A673 (cell line): Measurements from ENCODE around the gene NRXN3. TPM values are rescaled to one million over a fixed set of nuclear protein-coding genes. Genes with fewer than 3 reads are reported as not detected.

Experiments
- BruUV-seq: library from RNA; stranded (reverse); fragments of 400-500 nt; replicated peaks from 2 replicates; lab custom pipeline; 2021; lab: Mats Ljungman, UMichigan
- CTCF ChIA-PET: fragments of 300-600 bp; sonication (Branson Sonifier 250); formaldehyde crosslinking; loops from one replicate; lab custom pipeline; 2022; ENCODE audit warnings: antibody characterized with exemption; lab: Charles Lee
- POLR2A ChIA-PET: fragments of 300-600 bp; sonication (Branson Sonifier 250); formaldehyde crosslinking; loops from one replicate; lab custom pipeline; 2022; ENCODE audit warnings: antibody characterized with exemption; ENCODE audit not compliant: low non-redundant PET; lab: Charles Lee
- DNase-seq: peaks from one replicate; pipeline ENCODE4 v3.0.0-alpha.2; 2015; ENCODE audit warnings: low spot score
- H3K27ac ChIP-seq: fragments of 200-600 bp; sonication (generic); 2 replicates; pipeline ENCODE4 v1.5.1; 2016; ENCODE audit warnings: mixed run types, low read depth, mild to moderate bottlenecking, mixed read lengths, antibody characterized with exemption, low read length; ENCODE audit not compliant: poor library complexity, severe bottlenecking
- H3K27me3 ChIP-seq: fragments of 200-600 bp; sonication (generic); replicated peaks from 2 replicates; pipeline ENCODE4 v1.6.1; 2017; ENCODE audit warnings: mixed run types, low read depth, mild to moderate bottlenecking, mixed read lengths, antibody characterized with exemption, low read length; ENCODE audit not compliant: insufficient read depth, poor library complexity
- H3K36me3 ChIP-seq: fragments of 200-600 bp; sonication (generic); 2 replicates; pipeline ENCODE4 v1.6.1; 2016; ENCODE audit warnings: mixed run types, mild to moderate bottlenecking, mixed read lengths, antibody characterized with exemption, low read length; ENCODE audit not compliant: insufficient read depth, poor library complexity, severe bottlenecking
- H3K4me1 ChIP-seq: fragments of 200-600 bp; sonication (generic); 2 replicates; pipeline ENCODE4 v1.6.1; 2017; ENCODE audit warnings: mixed run types, mild to moderate bottlenecking, mixed read lengths, antibody characterized with exemption, low read length; ENCODE audit not compliant: insufficient read depth, poor library complexity, severe bottlenecking
- H3K4me3 ChIP-seq: fragments of 200-600 bp; sonication (generic); 2 replicates; pipeline ENCODE4 v1.5.1; 2016; ENCODE audit warnings: low read depth, mixed run types, mild to moderate bottlenecking, mixed read lengths, low read length; ENCODE audit not compliant: poor library complexity, severe bottlenecking
- H3K9me3 ChIP-seq: fragments of 200-600 bp; sonication (generic); 2 replicates; pipeline ENCODE4 v1.6.1; 2016; ENCODE audit warnings: mixed run types, low read depth, mild to moderate bottlenecking, mixed read lengths, antibody characterized with exemption, low read length; ENCODE audit not compliant: poor library complexity, severe bottlenecking
- CTCF ChIP-seq: fragments of 300-800, 200-600 bp; sonication (generic); conservative IDR thresholded peaks from 2 replicates; pipeline ENCODE4 v1.5.1; 2017; ENCODE audit warnings: low read depth, mild to moderate bottlenecking, antibody characterized with exemption, low read length, moderate library complexity, mixed read lengths
- EZH2 ChIP-seq: fragments of 200-600 bp; sonication (generic); IDR thresholded peaks from 2 replicates; pipeline ENCODE4 v1.6.1; 2017; ENCODE audit warnings: borderline replicate concordance, low read depth, mild to moderate bottlenecking, mixed read lengths, antibody characterized with exemption, low read length; ENCODE audit not compliant: poor library complexity, severe bottlenecking
- intact Hi-C: fragments of 100-400 bp; cut with micrococcal nuclease; formaldehyde crosslinking; loops from one replicate; pipeline ENCODE4 v1.10.0; 2022; ENCODE audit not compliant: unreplicated experiment
- total RNA-seq: library from RNA; stranded (reverse); gene quantifications from 2 replicates; pipeline ENCODE4 v1.2.3, GENCODE V29; 2021

NRXN3 gene
- total RNA-seq, 1 experiment from 2014 or later, result 0.21 TPM

GRCh38 chr14:79421811-79422210, 1251.6 kb downstream of the NRXN3 start:
- POLR2A ChIA-PET, result no interaction called here
- Histone ChIP-seq H3K9me3 (no peaks in the 10 kb centered on the region), H3K27me3 (no peaks in the 10 kb centered on the region), H3K27ac (no peak overlapping the region), H3K4me3 (no peak overlapping the region), H3K4me1 (no peaks in the 10 kb centered on the region), H3K36me3 (no peaks in the 10 kb centered on the region)
- no peak for DNase-seq
- intact Hi-C loops, result no loop called here
- TF ChIP-seq CTCF (no peak), EZH2 (no peak)
- CTCF ChIA-PET, result no interaction called here
- BruUV-seq, result no TSS peak

- intact Hi-C loops, result no loop called here
- no peak overlapping the region for H3K27ac ChIP-seq
- H3K4me3 ChIP-seq, result no peak overlapping the region
- no peaks in the 10 kb centered on the region for H3K27me3 ChIP-seq
- CTCF ChIA-PET, result no interaction called here
- no peak for DNase-seq
- BruUV-seq, result no TSS peak
- H3K9me3 ChIP-seq, result no peaks in the 10 kb centered on the region
- no peaks in the 10 kb centered on the region for H3K36me3 ChIP-seq
- TF ChIP-seq CTCF (no peak), EZH2 (no peak)
- H3K4me1 ChIP-seq, result no peaks in the 10 kb centered on the region
- POLR2A ChIA-PET, result no interaction called here
Observed at GRCh38 chr14:79424462-79424861, 1254.3 kb downstream of the NRXN3 start.

- no peak overlapping the region for H3K27ac ChIP-seq
- BruUV-seq, result no TSS peak
- H3K36me3 ChIP-seq, result no peaks in the 10 kb centered on the region
- ChIA-PET CTCF (no interaction called here), POLR2A (no interaction called here)
- no peak for DNase-seq
- no peaks in the 10 kb centered on the region for H3K4me1 ChIP-seq
- no peaks in the 10 kb centered on the region for H3K27me3 ChIP-seq
- TF ChIP-seq CTCF (no peak), EZH2 (no peak)
- H3K9me3 ChIP-seq, result no peaks in the 10 kb centered on the region
- no peak overlapping the region for H3K4me3 ChIP-seq
- intact Hi-C loops, result no loop called here
Observed at GRCh38 chr14:79426103-79426755, 1256.1 kb downstream of the NRXN3 start.
